NCI-H69 (cell line): ENCODE measurements around the gene DOCK3.
"Not testable (repeated sequence)": the region's sequence is repeated elsewhere in the genome, so short reads cannot be mapped to it uniquely, and the experiment has no call there.

Source experiments
- DNase-seq: peaks from one replicate; lab custom pipeline; 2025; lab: John Stamatoyannopoulos, UW

Gene DOCK3

DNA sequence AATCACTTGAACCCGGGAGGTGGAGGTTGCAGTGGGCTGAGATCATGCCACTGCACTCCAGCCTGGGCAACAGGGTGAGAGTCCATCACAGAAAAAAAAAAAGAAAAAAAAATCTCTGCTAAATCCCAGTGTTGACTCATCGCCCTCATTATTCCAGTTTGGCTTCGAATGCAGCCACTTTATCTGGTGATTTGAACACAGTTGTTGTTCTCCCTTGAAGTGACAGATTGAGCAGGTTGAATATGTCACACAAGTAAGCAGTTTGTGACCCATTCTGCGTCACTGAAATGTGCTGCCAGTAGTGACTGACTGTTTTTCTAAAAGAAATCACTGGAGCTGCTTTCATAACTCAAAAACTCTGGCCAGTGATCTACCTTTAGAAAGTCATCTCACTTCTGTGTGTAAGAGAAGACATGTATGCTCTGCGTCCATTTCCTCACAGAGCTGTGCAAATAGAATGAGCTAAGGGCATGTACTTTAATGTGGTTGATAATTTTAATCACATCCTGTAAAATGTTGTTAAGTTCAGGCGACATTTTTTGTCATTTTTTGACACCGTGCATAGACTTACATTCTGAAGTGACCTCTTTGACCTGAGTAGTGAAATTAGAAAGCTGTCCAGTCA is 12.5 kb downstream of the DOCK3 start:
- no peak for DNase-seq

DNA sequence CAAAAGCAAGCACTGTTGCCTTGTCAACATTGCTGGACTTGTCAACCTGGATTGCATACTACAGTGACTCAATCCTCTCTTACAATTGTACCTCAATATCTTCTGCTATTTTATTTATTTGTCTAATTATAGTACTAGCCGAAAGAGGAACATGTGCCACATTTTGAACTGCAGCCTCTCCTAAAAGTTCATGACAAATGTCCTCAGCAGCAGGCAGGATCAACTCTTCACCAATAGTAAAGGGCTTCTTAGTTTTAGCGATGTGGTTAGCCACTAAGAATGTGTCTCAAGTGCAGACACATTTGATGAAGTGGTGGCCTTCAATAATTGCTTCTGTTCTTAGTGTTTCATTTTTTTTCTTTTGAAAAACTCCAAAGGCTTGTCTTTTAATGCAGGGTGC is 13.2 kb downstream of the DOCK3 start:
- no peak for DNase-seq

DNA sequence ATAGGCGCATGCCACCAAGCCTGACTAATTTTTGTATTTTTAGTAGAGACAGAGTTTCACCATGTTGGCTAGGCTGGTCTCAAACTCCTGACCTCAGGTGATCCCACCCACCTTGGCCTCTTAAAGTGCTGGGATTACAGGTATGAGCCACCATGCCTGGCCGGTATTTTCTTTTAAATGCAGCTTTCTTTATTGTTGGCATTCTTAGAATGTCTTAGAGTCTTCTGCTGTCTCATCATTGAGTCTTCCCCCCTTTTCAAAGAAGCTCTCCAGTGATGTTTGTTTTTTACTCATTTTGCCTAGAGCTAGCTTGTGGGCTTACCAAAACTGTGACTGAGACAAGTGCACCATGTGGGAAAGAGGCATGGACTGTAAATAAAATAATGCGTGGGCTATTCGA is 13.9 kb downstream of the DOCK3 start:
- DNase-seq, result not testable (repeated sequence)

- DNase-seq, result no peak
These were observed 14.8 kb downstream of the DOCK3 start for GRCh38 chr3:50689558-50689957.

- no peak for DNase-seq
These were observed 20.3 kb downstream of the DOCK3 start for GRCh38 chr3:50695031-50695430.

DNA sequence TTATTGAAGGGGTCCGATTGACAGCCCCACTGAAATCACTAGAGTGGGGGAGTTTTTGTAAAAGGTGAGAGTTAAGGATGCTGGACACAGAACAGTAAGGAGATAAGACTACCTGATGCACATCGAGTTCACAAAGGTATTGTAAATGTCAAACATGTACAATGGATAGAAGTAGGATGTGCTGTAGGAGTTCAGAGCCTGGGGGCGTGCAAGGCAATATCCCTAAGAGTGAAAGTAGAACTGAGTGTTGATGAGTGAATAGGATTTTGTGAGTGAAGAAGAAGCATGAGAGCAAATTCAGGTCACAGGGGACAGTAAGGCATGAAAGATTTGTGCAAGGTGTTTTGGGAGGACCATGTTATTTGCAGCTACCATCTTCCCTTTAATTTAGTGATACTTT is 21.5 kb downstream of the DOCK3 start:
- DNase-seq, result no peak

DNA sequence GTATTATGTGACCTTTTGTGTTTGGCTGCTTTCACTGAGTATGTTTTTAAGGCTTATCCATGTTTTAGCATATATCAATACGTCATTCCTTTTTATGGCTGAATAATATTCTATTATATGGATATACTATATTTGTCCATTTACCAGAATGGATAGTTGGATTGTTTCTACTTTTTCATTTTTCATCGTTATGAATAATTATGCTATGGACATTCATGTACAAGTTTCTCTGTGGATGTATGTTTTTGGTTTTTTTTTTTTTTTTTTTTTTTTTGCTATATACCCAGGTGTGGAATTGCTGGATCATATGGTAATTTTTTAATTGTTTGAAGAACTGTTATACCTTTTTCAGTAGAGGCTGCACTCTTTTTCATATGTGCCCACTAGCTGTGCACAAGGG is 23.5 kb downstream of the DOCK3 start:
- DNase-seq, result no peak

- DNase-seq, result peak; percentile 0
These were observed 33.9 kb downstream of the DOCK3 start for GRCh38 chr3:50708620-50709019.

- peak; percentile 9 for DNase-seq
These were observed 40.2 kb downstream of the DOCK3 start for GRCh38 chr3:50714946-50715345.

GRCh38 chr3:50724831-50725230 is 50.1 kb downstream of the DOCK3 start:
- DNase-seq, result no peak

DNA sequence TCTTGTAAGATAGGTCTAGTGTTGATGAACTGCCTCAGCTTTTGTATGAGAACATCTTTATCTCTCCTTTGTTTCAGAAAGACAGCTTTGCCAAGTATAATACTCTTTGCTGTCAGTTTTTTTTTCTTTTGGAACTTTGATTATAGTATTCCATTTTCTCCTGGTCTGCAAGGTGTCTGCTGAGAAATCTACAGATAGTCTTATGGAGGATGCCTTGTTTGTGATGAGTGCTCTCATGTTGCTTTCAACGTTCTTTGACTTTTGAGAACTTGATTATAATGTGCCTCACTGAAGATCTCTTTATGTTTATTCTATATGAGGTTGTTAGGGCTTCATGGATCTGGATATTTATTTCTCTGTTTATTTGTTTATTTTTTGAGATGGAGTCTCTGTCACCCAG is 60.3 kb downstream of the DOCK3 start:
- DNase-seq, result no peak

GRCh38 chr3:50737193-50737905 is 62.6 kb downstream of the DOCK3 start:
- DNase-seq, result no peak

DNA sequence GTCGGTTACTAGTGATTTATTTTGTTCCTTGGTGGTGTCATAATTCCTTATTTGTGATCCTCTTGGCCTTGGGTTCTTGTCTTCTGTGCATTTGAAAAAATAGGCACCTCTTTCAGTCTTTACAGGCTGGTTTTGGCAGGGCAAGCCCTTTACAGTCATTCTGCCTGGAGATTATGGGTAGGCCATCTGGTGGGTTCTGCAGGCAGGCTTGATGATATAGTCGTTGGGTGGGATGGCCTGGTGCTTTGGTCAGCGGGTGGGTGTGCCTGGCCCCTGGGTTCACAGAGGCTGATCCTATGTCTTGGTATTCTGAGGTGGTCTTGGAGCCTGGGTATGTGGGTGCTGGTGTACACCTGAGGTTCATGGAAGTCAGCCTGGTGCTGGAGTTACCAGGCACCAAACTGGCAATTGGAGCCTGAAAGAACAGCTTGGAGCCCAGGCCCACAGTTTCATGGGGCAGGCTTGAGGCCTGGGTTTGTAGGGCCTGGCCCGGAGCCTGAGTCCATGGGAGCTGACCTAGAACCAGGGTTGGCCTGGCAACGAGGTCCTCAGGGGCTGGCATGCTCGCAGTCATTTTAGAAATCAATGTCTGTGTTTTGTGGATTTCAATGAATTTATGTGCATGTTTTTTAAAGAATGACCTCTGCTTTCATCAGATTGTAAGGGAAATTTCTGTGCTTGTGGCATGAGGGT is 63.3 kb downstream of the DOCK3 start:
- no peak for DNase-seq

GRCh38 chr3:50743643-50744042 is 68.9 kb downstream of the DOCK3 start:
- no peak for DNase-seq

DNA sequence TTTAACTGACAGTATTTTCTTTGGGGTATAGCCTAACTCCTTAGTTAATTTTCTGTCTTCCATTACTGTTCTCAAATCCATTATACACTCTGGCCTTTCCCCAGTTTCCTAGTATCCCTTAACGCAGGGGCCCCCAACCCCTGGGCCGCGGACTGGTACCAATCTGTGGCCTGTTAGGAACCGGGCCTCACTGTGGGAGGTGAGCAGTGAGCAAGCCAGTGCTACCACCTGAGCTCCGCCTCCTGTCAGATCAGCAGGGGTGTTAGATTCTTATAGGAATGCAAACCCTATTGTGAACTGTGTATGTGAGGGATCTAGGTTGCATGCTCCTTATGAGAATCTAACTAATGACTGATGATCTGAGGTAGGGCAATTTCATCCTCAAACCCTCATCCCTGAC is 75.1 kb downstream of the DOCK3 start:
- DNase-seq, result no peak

DNA sequence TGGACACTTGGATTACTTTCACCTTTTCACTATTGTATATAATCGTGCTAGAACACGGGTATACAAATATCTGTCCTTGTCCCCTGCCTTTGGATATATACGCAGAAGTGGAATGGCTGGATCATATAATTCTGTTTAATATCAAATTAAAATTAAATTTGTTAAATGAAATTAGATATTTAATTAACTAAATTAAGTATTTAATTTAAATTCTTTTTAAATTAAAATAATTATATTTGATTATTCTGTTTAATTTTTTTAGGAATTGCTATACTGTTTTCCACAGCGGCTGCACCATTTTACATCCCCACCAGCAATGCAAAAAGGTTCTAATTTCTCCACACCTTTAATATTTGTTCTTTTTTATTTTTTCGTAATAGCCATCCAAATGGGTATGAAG is 84.3 kb downstream of the DOCK3 start:
- no peak for DNase-seq

DNA sequence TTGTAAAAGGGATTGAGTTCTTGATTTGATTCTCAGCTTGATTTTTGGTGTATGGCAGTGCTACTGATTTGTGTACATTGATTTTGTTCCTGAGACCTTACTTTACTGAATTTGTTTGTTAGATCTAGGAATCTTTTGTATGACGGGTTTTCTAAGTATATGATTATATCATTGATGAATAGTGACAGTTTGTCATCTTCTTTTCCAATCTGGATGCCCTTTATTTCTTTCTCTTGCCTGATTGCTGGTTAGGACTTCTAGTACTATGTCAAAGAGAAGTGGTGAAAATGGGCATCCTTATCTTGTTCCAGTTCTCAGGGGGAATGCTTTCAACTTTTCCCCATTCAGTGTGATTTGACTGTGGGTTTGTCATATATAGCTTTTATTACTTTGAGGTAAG is 103.0 kb downstream of the DOCK3 start:
- no peak for DNase-seq

DNA sequence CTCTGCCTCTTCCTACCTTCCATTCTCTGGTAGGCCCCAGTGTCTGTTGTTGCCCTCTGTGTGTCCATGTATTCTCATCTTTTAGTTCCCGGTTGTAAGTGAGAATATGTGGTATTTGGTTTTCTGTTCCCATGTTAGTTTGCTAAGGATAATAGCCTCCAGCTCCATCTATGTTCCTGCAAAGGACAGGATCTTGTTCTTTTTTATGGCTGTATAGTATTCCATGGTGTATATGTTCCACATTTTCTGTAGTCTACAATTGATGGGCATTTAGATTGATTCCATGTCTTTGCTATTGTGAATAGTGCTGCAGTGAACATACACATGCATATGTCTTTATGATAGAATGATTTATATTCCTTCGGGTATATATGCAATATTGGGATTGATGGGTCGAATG is 107.0 kb downstream of the DOCK3 start:
- not testable (repeated sequence) for DNase-seq

- DNase-seq, result no peak
These were observed 111.9 kb downstream of the DOCK3 start for GRCh38 chr3:50786631-50787030.

DNA sequence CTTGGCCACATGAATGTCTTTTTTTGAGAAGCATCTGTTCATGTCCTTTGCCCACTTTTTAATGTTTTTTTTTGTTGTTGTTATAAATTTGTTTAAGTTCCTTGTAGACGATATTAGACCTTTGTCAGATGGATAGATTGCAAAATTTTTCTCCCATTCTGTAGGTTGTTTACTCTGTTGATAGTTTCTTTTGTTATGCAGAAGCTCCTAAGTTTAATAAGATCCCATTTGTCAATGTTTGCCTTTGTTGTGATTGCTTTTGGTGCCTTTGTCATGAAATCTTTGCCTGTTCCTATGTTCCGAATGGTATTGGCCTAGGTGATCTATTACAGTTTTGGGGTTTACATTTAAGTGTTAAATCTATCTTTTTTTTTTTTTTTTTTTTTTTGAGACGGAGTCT is 116.2 kb downstream of the DOCK3 start:
- not testable (repeated sequence) for DNase-seq

GRCh38 chr3:50792568-50792967 is 117.8 kb downstream of the DOCK3 start:
- no peak for DNase-seq

- not testable (repeated sequence) for DNase-seq
These were observed 129.1 kb downstream of the DOCK3 start for GRCh38 chr3:50803805-50804204.

GRCh38 chr3:50804376-50804775 is 129.6 kb downstream of the DOCK3 start:
- DNase-seq, result not testable (repeated sequence)
